ENCODE data around the gene USH1C. TPM values are rescaled to one million over a fixed set of nuclear protein-coding genes. Genes with fewer than 3 reads are reported as not detected.
A peak's percentile ranks its signal among the peaks of the same experiment; 100 is the strongest.

The USH1C gene
- total RNA-seq, 4 donors from 2014 or later, result 1.0 to 5.9 (median 3.9) TPM; not detected in 1

DNA sequence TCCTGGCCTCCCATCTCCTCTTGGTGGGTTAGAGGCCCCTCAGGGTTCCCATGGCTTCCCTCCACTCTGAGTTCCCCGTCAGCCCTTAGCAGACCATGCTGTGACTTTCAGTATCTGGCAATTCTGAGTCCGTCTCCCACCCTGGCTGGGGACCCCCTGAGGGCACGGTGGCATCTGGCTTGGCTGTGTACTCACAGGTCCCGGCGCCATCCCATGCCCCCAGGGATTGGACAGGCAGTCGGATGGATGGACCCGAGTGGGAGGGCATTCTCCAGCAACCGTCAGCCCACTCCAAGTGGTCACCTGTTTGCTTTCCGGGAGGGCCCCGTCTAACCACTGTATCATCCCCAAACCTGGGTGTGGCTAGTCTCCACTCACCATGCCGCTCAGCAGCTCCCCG, 43.5 kb downstream of the USH1C start:
- Histone ChIP-seq H3K4me1 (peaks cover 0 to 7% of the 10 kb centered on the region in 2 donors), H3K36me3 (no peaks in the 10 kb centered on the region), H3K4me3 (replicated peaks in 1 of 3) (no peak overlapping the region), H3K27ac (no peak overlapping the region), H3K9me3 (no peaks in the 10 kb centered on the region), H3K27me3 (no peaks in the 10 kb centered on the region)
- DNase-seq, result no peak
- TF ChIP-seq POLR2A (IDR thresholded peaks at IDR 0.05), result no peak
- TF ChIP-seq, protein P1, sequence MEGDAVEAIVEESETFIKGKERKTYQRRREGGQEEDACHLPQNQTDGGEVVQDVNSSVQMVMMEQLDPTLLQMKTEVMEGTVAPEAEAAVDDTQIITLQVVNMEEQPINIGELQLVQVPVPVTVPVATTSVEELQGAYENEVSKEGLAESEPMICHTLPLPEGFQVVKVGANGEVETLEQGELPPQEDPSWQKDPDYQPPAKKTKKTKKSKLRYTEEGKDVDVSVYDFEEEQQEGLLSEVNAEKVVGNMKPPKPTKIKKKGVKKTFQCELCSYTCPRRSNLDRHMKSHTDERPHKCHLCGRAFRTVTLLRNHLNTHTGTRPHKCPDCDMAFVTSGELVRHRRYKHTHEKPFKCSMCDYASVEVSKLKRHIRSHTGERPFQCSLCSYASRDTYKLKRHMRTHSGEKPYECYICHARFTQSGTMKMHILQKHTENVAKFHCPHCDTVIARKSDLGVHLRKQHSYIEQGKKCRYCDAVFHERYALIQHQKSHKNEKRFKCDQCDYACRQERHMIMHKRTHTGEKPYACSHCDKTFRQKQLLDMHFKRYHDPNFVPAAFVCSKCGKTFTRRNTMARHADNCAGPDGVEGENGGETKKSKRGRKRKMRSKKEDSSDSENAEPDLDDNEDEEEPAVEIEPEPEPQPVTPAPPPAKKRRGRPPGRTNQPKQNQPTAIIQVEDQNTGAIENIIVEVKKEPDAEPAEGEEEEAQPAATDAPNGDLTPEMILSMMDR (IDR thresholded peaks at IDR 0.05), result no peak
- 94 to 99% methylated on average over 10 of the region's 12 CpGs for WGBS, 2 donors
- intact Hi-C loops (cut with DNase I), result loop anchor here (10.0 kb wide), 1 partner anchor 266 kb away; no protein-coding TSS in a partner anchor

DNA sequence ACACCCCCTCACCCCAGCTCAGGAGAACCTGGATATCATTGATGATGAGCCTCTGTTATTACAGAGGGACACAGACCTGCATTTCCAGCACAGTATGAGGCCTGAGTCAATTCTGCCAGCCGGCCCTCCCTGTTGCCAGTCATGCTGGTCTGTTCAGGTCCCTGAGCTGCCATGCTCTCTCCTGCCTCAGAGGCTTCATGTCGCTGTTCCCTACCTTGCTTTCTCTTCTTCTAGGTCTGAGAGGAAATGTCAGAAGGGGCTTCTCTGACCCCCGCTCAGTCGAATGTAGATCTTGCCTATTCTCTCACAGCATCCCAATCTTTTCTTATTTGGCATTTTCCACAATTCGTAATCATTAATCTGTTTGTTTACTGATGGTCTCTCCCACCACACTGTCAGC, 45.7 kb downstream of the USH1C start:
- no peak overlapping the region for H3K4me3 ChIP-seq (replicated peaks in 1 of 3)
- peaks cover 0 to 7% of the 10 kb centered on the region in 2 donors for H3K4me1 ChIP-seq
- no peaks in the 10 kb centered on the region for H3K36me3 ChIP-seq
- WGBS, 2 donors, result 84 to 85% methylated on average over 5 of the region's 5 CpGs
- no peaks in the 10 kb centered on the region for H3K9me3 ChIP-seq
- intact Hi-C loops (cut with DNase I), result no loop called here
- no peak overlapping the region for H3K27ac ChIP-seq
- DNase-seq, result no peak
- H3K27me3 ChIP-seq, result no peaks in the 10 kb centered on the region
- TF ChIP-seq POLR2A (IDR thresholded peaks at IDR 0.05), result no peak
- TF ChIP-seq, protein P1 (IDR thresholded peaks at IDR 0.05), result no peak

DNA sequence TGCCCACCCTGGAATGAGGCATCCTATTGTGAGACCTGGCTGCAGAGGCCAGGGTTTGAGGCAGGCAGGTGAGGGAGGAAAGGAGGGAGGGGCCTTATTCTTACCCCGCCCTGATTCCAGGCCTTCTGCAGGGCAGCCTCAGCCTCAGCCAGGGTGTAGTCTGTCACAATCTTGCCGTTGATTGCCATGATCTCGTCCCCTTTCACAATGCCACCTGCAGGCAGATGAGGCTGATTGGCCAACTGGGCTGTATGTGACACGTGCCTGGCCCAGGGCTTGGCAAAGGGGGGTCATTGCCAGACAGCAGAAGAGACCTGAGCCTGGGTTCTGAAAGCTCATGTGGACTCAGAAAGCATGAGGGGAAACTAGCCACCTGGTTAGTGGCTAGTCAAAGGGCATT, 46.2 kb downstream of the USH1C start:
- Histone ChIP-seq H3K36me3 (no peaks in the 10 kb centered on the region), H3K4me1 (peaks cover 0 to 7% of the 10 kb centered on the region in 2 donors), H3K4me3 (replicated peaks in 1 of 3) (no peak overlapping the region), H3K9me3 (no peaks in the 10 kb centered on the region), H3K27me3 (no peaks in the 10 kb centered on the region), H3K27ac (no peak overlapping the region)
- TF ChIP-seq, protein P1 (IDR thresholded peaks at IDR 0.05), result no peak
- TF ChIP-seq POLR2A (IDR thresholded peaks at IDR 0.05), result no peak
- 72 to 81% methylated on average over 3 to 4 of the region's 4 CpGs for WGBS, 2 donors
- DNase-seq, result no peak
- intact Hi-C loops (cut with DNase I), result no loop called here

DNA sequence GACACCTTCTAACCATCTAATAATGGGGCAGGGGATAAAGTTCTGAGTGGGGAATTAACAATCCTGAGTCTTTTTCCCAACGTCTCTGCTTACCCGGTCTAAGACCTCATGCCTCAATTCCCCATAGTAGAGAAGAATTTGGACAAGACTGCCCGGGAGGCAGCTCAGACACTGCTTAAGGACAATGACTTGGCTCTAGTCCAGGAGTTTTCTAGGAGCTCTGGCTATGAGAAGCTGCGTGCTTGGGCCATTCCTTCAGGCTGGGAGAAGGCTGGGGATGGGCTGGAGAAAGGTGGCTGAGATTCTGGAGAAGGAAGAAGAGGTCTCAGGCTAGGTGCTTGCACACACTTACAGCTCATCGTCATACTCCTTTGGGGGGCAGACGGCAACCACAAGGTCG, 47.8 kb downstream of the USH1C start:
- intact Hi-C loops (cut with DNase I), result no loop called here
- DNase-seq, result peak; percentile 48 to 50
- Histone ChIP-seq H3K9me3 (no peaks in the 10 kb centered on the region), H3K4me1 (peaks cover 0 to 7% of the 10 kb centered on the region in 2 donors), H3K27me3 (no peaks in the 10 kb centered on the region), H3K4me3 (replicated peaks in 1 of 3) (no peak overlapping the region), H3K27ac (no peak overlapping the region), H3K36me3 (no peaks in the 10 kb centered on the region)
- 34 to 44% methylated on average over 7 of the region's 7 CpGs for WGBS, 2 donors
- TF ChIP-seq, protein P1 (IDR thresholded peaks at IDR 0.05), result no peak
- TF ChIP-seq POLR2A (IDR thresholded peaks at IDR 0.05), result no peak

DNA sequence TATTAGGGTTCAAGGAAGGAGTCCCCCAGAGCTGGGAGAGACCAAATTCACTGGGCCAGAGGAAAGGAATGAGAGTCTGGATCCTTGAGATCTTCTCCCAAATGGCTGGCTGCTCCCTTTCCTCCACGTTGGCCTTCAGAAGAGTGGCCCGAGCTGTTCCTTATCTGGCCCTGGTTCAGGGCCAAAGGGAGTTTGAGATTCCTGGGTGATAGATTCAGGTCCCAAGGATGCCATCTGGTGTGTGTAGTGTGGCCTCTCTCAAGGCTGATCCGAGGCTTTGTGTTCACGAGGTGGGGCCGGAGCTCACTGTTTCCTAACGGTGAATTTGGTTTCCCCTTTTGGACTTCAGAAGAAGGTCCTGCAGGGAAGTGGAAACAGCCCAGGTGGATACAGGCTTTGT, 50.2 kb downstream of the USH1C start:
- Histone ChIP-seq H3K27ac (no peak overlapping the region), H3K4me3 (replicated peaks in 1 of 3) (no peak overlapping the region), H3K36me3 (no peaks in the 10 kb centered on the region), H3K27me3 (no peaks in the 10 kb centered on the region), H3K4me1 (peaks cover 0 to 7% of the 10 kb centered on the region in 2 donors), H3K9me3 (no peaks in the 10 kb centered on the region)
- intact Hi-C loops (cut with DNase I), result no loop called here
- DNase-seq, result no peak
- 76 to 96% methylated on average over 6 of the region's 6 CpGs for WGBS, 2 donors
- no peak for TF ChIP-seq POLR2A (IDR thresholded peaks at IDR 0.05)
- TF ChIP-seq, protein P1 (IDR thresholded peaks at IDR 0.05), result no peak
